GM18519 (cell line): ENCODE results near the gene RPS26.
"Not testable (repeated sequence)": the region's sequence is repeated elsewhere in the genome, so short reads cannot be mapped to it uniquely, and the experiment has no call there.

Experiments
- ATAC-seq: cut with Tn5 transposase; IDR thresholded peaks from one replicate; pipeline ENCODE4 v1.9.1; 2021; ENCODE audit warnings: mild to moderate bottlenecking, moderate library complexity; ENCODE audit not compliant: unreplicated experiment, low FRiP score

The RPS26 gene

DNA sequence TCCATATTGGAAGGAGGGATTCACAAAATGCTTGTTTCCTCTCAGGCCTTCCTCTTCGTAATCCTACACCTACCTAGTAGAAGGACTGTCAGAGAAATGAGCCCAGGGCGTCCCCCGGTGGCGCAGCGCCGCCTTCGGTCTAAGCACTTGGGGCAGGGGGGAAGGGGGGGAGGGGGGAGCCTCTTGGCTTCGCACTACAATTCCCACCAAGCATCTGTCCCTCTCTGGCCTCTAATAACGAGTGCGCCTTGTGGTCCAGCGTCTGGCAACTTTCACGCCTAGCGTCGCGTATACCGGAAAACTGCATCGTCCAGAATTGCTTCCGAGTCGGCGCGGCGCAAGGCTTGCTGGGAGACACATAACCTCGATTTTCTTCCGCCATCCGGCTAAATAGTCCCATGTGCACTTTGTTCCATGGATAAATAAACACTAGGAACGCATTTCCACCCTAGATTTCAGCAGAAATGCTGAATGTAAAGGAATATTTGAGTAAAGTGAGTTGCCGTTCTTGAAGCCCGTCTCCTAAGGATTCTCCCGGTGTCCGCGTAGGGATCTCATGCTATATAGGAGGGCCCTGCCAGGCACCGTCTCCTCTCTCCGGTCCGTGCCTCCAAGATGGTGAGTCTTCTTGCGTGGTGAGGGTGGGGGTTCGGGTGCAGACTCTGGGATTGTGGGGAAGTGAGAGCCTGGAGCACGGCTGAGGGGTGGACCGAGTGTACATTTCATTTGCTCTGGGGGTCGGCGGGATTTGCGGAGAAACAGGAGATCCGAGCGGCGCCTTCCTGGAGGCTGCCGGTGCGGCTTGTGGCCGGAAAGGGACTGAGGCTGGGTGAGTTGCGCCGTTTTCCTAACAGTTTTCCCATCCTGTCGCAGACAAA, at the start of gene RPS26:
RPS26 (plus strand) TSS at position 367 of the 878 bp plus-strand sequence; CDS start at position 616, 249 bp downstream.
- peak; percentile 83 for ATAC-seq

DNA sequence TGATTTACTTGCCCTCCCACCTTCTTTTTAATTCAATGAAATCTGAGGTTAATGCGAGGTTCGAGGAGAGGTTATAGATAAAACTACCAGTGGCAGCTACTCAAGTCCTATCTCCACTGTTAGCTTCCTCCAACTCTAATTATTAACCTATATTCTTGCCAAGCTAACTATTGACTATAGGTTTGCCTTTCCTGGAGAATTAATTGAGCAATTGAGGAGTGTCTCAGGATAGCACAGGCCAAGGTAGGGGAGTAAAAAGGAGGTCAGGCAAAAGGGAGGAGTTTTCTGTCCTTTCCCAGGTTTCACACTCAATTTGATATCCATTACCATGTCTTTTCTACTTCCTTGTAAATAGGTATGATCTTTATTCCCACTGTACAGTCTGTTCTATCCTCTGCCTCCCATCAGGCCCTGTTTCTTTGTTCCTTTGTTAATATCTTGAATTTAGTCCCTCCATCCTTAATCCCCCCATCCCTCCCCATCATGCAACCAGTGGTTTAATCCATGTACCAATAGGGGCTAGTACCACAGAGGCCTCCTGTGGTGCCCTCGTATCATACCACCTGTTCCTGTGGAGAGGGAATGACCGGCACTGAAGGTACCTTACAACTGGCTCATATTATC, 48.4 kb upstream of the RPS26 start:
- no peak for ATAC-seq

DNA sequence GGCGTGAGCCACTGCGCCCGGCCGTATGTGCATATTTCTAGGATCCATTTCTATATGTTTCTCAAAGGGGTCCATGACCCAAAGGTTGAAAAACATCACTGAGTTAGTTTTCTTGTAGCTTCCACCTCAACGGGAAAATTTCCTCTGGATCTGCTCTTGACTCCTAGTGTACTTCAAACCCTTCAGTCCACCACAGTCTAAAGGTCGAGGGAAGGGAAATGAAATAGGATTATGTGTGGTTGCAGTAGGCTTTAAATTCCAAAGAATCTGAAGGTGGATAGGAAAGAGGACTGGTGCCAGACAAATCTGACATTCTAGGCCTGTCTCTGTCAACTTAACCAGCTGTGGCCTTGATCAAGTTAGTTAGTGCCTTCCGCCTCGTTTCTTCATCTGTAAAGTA, 46.4 kb upstream of the RPS26 start:
- ATAC-seq: no peak

DNA sequence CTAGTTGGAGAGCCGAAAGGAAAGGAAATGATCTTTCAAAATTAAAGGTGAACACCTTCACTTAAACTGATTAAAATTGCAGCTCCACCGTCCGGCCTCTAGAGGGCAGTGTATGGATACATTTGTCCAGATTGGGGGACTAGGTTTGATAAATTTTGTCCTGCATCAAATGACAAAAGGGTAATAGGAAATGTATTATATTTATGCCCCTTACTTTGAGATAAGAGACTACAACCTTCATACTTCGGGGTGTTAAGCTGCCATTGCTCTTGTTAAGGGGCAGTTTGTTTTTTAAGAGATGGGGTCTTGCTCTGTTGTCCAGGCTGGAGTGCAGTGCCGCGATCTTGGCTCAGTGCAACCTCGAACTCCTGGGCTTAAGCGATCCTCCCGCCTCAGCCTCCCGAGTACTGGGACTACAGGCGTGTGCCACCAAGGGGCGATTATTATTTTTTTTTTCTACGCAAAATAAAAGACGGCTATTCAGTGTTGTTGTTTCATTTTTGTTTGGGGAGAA, 45.5 kb upstream of the RPS26 start:
- no peak for ATAC-seq

DNA sequence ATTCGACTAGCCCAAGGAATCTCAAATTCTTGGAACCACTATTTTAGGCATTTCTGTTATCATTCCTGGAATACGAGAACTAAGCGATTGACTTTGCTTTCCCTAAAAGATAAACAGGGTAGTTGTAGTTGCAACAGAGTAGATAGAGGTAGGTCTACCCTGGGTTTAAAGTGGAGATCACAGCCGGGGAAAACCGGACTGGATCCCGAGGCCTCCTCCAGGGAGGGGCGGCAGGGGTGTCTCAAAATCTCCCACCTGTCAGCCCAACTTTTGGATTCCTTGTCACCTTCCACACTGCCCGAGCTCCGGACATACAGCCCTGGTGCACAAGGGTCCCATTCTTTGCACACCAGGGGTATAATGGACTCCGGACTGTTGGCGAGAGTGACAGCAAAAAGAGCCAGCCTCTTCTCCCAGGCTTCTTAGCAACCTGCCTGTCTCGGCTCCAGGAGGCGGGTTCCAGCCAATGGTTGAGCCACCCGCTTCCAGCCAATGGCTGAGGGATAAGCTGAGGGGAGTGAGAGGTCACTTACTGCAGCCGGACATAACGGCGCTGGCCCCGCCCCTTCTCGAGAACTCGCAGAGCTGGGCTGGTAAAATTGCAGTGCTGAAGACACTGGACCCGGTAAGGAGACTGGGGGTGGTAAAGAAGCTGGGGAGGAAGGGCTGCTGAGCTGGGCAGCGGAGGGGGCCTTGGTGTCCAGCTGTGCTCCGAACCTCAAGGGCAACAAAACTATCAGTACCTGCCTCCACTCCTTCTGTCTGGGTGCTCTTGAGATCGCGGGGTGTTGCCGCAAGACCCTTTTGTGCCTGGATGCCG, 44.8 kb upstream of the RPS26 start, which contains the start of gene SUOX:
SUOX (plus strand) TSS at position 562 of the 820 bp plus-strand sequence. CDS start 4,946 bp downstream, outside the sequence.
- peak; percentile 95 for ATAC-seq

DNA sequence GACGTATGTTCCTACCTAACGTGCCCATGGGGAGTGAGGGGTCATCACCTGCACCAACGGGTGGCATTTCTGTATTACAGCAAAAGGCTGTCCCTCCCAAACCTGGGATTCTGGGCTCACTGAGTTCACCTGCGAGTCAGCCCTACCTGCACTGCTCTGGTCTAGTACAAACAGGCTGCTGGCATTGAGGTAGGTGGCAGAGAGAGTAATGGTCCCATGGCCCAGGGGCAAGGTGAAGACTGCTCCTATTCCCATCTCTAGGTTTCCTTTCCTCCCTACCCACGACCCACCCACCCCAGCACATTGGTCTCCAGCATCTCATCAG, 44.2 kb upstream of the RPS26 start:
- ATAC-seq: no peak

DNA sequence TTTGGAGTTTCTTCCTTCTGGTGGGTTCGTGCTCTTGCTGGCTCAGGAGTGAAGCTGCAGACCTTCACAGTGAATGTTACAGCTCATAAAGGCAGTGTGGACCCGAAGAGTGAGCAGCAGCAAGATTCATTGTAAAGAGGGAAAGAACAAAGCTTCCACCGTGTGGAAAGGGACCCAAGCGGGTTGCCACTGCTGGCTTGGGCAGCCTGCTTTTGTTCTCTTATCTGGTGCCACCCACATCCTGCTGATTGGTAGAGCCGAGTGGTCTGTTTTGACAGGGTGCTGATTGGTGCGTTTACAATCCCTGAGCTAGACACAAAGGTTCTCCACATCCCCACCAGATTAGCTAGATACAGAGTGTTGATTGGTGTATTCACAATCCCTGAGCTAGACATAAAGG, 42.2 kb upstream of the RPS26 start:
- ATAC-seq: not testable (repeated sequence)

DNA sequence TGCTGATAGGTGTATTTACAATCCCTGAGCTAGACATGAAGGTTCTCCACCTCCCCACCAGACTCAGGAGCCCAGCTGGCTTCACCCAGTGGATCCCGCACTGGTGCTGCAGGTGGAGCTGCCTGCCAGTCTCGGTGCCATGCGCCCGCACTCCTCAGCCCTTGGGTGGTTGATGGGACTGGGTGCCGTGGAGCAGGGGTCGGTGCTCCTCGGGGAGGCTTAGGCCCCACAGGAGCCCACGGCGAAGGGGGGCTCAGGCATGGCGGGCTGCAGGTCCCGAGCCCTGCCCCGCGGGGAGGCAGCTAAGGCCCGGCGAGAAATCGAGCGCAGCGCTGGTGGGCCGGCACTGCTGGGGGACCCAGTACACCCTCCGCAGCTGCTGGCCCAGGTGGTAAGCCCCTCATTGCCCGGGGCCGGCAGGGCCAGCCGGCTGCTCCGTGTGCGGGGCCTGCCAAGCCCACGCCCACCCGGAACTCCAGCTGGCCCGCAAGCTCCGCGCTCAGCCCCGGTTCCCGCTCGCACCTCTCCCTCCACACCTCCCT, 41.6 kb upstream of the RPS26 start:
- ATAC-seq: not testable (repeated sequence)

DNA sequence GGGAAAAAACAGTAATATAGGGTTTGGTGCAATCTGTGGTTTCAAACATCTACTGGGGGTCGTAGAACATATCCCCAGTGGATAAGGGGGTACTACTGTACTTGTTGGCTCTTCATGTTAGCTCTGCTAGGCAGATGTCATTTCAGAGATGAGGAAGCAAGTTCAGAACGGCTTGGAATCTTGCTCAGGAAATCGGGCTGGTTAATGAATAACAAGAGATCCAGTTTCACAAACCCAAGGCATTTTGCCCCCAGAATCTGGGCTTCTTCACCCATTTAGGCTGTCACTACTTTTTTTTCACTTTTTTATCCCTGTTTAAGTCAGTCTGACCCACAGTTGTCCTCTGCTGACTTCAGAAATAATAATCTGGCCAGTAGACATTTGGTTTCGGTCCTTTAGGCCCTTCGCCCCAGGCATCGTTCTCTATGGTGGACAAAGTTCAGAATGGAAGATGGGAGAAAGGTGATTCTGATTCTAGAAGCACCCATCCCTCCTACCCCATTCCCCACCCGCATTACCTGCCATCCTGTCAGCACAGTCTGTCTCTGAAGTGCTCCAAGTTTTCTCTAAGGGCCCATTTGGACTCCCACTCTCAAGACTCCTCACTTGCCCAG, 40.1 kb upstream of the RPS26 start:
- no peak for ATAC-seq

DNA sequence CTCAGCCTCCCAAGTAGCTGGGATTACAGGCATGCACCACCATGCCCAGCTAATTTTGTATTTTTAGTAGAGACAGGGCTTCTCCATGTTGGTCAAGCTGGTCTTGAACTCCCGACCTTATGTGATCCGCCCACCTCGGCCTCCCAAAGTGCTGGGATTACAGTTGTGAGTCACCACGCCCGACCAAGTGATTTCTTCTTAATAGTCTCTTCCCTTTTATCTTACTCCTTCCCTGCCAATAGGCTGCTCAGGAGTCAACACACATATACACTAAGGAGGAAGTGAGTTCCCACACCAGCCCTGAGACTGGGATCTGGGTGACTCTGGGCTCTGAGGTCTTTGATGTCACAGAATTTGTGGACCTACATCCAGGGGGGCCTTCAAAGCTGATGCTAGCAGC, 38.3 kb upstream of the RPS26 start:
- ATAC-seq: not testable (repeated sequence)

DNA sequence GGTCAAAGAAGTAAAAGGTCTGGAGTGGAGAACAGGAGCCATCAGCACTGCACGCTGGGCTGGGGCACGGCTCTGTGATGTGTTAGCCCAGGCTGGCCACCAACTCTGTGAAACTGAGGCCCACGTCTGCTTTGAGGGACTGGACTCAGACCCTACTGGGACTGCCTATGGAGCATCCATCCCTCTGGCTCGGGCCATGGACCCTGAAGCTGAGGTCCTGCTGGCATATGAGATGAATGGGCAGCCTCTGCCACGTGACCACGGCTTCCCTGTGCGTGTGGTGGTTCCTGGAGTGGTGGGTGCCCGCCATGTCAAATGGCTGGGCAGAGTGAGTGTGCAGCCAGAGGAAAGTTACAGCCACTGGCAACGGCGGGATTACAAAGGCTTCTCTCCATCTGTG, 37.5 kb upstream of the RPS26 start:
- ATAC-seq: no peak

DNA sequence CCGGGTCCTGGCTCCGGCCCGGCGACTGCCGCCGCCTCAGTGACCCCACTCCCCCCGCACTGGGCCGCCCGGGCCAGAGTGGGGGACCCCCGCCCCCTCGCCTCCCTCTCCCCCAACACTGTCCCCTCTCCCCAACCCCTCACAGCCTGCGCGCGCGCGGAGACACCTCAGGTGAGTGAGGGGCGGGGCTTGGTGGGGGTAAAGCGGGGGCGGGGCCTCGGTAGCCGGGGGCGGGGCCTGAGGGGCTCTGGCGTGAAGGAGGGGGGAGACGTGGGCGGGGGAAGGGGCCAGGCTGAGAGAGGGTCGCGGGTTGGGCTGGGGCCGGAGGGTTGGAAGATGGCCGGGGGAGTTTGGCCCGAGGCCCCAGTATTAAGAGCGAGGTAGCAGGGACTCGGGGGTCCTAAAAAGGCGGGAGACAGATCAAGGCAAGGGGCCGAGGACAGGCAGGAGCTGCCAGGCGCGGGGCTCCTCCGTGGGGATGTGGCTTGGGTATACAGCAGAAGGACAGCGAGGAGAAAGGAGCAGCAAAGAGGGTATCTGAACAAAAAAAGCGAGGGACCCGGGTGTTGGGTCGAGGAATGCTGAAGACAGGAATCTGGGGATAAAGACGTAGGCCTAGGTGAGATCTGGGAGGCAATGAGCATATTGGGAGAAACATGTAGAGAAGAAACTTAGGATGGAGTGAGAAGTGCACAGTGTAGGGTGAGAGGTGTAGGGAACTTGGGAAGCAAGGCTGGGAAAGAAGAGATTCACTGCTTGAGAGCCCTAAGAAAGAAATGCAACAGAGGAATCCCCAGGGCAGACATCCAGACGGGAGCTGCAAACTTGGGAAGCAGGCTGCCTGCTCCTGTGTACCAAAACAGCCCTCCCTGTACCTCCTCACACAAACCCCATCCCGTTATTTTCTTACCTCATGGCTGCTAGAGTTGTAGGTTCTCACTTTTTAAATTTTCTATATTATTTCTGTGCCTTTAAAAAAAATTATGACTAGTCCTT, 33.9 kb upstream of the RPS26 start:
- ATAC-seq: no peak

DNA sequence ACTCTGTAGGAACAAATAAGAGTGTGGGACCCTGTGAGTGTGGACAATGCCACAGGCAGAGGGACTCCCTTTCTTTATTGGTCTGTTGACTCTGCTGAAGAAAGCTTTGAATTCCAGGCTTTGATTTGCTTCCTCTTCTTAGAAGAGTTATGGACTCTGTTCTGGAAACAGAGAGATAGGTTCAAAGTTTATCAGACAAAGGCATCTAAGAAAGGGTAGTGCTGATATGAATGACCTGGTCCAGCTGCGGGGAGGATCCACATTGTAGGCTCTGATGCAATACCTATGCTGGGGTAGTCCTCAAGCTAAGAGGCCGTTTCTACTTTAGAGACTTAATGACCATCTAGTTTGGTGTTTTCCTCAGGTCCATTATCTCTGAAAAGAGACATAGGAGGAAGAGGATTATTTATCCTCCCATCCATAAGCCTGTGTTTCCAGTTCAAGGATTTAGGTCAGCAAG, 31.6 kb upstream of the RPS26 start:
- no peak for ATAC-seq

DNA sequence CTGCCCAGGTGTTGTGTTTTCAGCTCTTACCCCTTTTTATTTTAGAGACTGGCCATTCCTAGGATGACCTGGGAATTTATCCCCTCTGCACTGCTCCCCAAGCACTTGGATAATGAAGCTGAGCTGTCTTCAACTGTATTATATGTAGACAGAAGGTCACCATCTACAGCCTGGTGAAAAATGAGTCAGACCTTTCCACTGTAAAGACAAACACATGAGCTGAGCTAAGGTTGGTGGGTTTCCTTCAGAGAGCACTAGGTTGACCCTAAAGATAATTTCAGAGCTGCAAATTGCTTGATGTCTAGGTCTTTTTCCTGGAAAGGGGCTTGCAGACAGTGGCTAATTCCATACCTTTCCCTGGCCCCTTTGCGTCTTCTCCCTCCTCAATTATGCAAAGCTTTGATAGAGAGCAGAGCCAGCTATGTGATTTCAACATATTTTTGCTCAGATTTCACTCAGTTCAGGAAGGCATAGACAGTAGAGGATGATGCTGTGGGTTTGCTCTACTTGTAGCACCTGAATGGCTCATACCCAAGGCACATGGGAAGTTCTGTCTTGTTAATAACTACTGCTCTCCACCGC, 30.1 kb upstream of the RPS26 start:
- no peak for ATAC-seq

DNA sequence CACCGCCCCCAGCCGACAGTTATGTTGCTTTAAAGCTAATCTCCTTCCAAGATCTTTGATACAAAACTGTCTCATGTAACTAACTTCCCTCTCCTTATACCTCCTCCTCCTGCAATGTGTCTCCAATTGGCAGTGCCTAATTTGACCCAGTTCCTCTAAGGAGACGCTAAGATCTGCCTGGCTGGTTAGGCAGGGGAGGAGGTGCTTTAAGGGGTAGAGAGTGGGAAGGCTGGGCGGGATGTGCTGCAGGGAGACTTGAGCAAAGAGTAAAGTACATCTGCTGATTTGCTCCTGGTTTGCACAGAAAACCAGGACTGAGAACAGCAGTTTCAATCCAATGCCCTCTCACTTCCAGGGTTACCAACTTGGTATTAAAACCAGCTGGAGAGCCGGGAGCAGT, 28.2 kb upstream of the RPS26 start:
- ATAC-seq: no peak

DNA sequence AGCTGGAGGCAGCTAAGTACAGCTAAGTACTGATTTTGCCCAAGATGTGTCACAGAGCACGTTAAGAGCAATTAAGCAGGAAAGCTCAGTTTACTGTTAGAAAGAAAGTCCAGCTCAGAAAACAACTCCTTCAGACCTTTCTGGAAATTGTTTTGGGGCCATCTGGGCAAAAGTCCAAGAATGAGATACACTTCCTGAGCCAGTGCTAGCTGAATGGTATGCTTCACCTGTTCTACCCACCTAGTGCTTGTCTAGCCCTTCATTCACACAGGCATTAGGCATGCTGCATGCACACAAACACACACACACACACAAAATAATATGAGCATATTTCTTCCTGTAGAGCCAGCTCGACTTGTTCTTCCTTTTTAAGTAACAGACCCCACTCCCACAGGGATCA, 27.5 kb upstream of the RPS26 start:
- no peak for ATAC-seq

DNA sequence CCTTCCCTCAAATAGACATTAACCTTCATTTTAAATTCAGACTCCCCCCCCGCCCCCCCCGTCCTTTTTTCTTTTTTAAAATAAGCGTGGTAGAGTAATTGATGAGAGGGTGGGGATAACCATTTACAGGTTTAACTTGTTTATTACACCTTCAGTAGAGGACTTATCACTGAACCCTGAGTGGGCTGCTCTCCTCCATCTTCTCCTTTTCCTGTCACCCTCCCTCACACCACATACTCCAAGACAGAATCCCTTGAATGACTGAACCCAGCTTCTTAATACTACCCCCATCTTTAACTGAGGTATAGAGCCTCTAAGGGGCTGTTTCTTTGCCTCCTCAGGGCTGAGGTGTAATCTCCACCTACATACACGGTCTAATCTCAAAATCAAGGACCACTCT, 24.5 kb upstream of the RPS26 start:
- ATAC-seq: no peak

DNA sequence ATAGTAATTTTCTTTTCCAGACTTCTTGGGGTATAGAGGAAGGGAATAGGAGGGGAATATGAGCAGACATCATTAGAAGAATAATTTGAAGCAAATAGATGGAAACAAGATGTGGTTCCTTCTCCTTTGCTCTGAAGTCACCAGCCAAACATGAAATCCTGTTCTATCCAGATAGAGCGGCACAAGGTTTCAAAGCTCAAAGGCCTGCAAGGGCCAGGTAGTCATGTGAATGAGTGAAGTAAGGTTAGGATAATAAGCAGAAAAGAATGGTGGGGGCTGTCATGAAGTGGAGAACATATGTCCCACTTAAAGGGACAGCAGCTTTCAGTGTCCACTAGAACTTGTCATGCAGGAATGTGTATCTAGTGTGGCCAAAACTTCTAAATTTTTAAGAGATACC, 23.4 kb upstream of the RPS26 start:
- no peak for ATAC-seq
